ENCODE data around the gene MRPL44.
"Not testable (repeated sequence)": the region's sequence is repeated elsewhere in the genome, so short reads cannot be mapped to it uniquely, and the experiment has no call there.

Gene MRPL44

GRCh38 chr2:224000662-224001061, 43.4 kb downstream of the MRPL44 start:
- not testable (repeated sequence) for H3K4me3 ChIP-seq (ENCODE audit: low read depth, low read length)

- no peak overlapping the region for H3K4me3 ChIP-seq (ENCODE audit: low read depth, low read length)
These were observed 46.9 kb downstream of the MRPL44 start for GRCh38 chr2:224004105-224004695.

- H3K4me3 ChIP-seq (ENCODE audit: low read depth, low read length) = no peak overlapping the region
These were observed 51.5 kb downstream of the MRPL44 start for GRCh38 chr2:224008702-224009261.

- H3K4me3 ChIP-seq (ENCODE audit: low read depth, low read length) = no peak overlapping the region
These were observed 52.5 kb downstream of the MRPL44 start for GRCh38 chr2:224009605-224010315.

- H3K4me3 ChIP-seq (ENCODE audit: low read depth, low read length) = no peak overlapping the region
These were observed 54.6 kb downstream of the MRPL44 start for GRCh38 chr2:224011837-224012236.

GRCh38 chr2:224014336-224014735, 57.1 kb downstream of the MRPL44 start:
- no peak overlapping the region for H3K4me3 ChIP-seq (ENCODE audit: low read depth, low read length)

- H3K4me3 ChIP-seq (ENCODE audit: low read depth, low read length) = no peak overlapping the region
These were observed 59.7 kb downstream of the MRPL44 start for GRCh38 chr2:224016963-224017362.

All from iPS-11a (cell line).